K562 (cell line): Measurements from ENCODE around the gene CYBRD1. TPM values are rescaled to one million over a fixed set of nuclear protein-coding genes. Genes with fewer than 3 reads are reported as not detected.

Experiments
- ATF1 ChIP-seq, 2 experiments: fragments of 450-650 bp in 1 of 2; IDR thresholded peaks; 2 replicates each; pipeline ENCODE4 v1.6.1; 2016; ENCODE audit warnings: missing compliant biosample characterization in 1 of 2, missing genetic modification characterization in 1 of 2
- BACH1 ChIP-seq: fragments of 200-800 bp; sonication (Bioruptor generic); IDR thresholded peaks from 2 replicates; pipeline ENCODE4 v1.6.1; 2016; ENCODE audit warnings: missing genetic modification characterization, missing compliant biosample characterization
- CBFA2T3 ChIP-seq: fragments of 450-650 bp; IDR thresholded peaks from 2 replicates; pipeline ENCODE4 v1.6.1; 2017
- CBFB ChIP-seq: sonication (generic); formaldehyde crosslinking; IDR thresholded peaks from 2 replicates; pipeline ENCODE4 v1.4.0; 2020; ENCODE audit warnings: mild to moderate bottlenecking, missing genetic modification reagents
- CBX1 ChIP-seq: sonication (generic); IDR thresholded peaks from 2 replicates; pipeline ENCODE4 v1.6.1; 2016; ENCODE audit warnings: antibody characterized with exemption, low read depth, mild to moderate bottlenecking
- CSDE1 ChIP-seq, 2 experiments: fragments of 450-650 bp; IDR thresholded peaks; 2 replicates each; pipeline ENCODE4 v1.6.1; 2016; ENCODE audit warnings: mild to moderate bottlenecking in 1 of 2
- CXXC5 ChIP-seq: fragments of 250-450 bp; sonication (Bioruptor Pico); IDR thresholded peaks from 2 replicates; pipeline ENCODE4 v1.8.0; 2022; ENCODE audit warnings: inconsistent platforms, mild to moderate bottlenecking, moderate library complexity
- GTF2A2 ChIP-seq: IDR thresholded peaks from 2 replicates; pipeline ENCODE4 v1.6.1; 2016; ENCODE audit warnings: mild to moderate bottlenecking, missing genetic modification characterization, missing compliant biosample characterization
- HNRNPL ChIP-seq: fragments of 200-400 bp; formaldehyde crosslinking; IDR thresholded peaks from 2 replicates; pipeline ENCODE4 v1.6.1; 2017; ENCODE audit warnings: low read depth, mild to moderate bottlenecking, low read length
- KLF6 ChIP-seq: fragments of 250-450 bp; sonication (Bioruptor Pico); IDR thresholded peaks from 2 replicates; pipeline ENCODE4 v1.4.0; 2020; ENCODE audit warnings: mild to moderate bottlenecking, moderate library complexity, borderline replicate concordance
- NR4A1 ChIP-seq, 2 experiments: fragments of 250-450 bp in 1 of 2; fragments of 450-650 bp in 1 of 2; sonication (Bioruptor Pico) in 1 of 2; IDR thresholded peaks; 2 replicates each; pipeline versions ENCODE4 v1.4.0 to v1.6.1; 2016 to 2020; ENCODE audit warnings: mild to moderate bottlenecking in 2 of 2, missing compliant biosample characterization in 1 of 2, missing genetic modification characterization in 1 of 2, moderate library complexity in 1 of 2
- SETDB1 ChIP-seq: IDR thresholded peaks from one replicate; pipeline ENCODE4 v1.6.1; 2012; ENCODE audit warnings: low read length, control low read depth, inconsistent platforms
- TEAD1 ChIP-seq, 2 experiments: fragments of 450-650 bp in 1 of 2; sonication (generic) in 1 of 2; formaldehyde crosslinking; IDR thresholded peaks; 2 replicates each; pipeline versions ENCODE4 v1.4.0 to v1.8.0; 2020 to 2022; ENCODE audit warnings: mild to moderate bottlenecking in 2 of 2, missing genetic modification reagents in 1 of 2
- TFAM ChIP-seq: fragments of 250-450 bp; sonication (Bioruptor Pico); conservative IDR thresholded peaks from 2 replicates; pipeline ENCODE4 v1.5.0; 2021; ENCODE audit warnings: mild to moderate bottlenecking, moderate library complexity
- WHSC1 ChIP-seq: IDR thresholded peaks from one replicate; pipeline ENCODE4 v1.6.1; 2012; ENCODE audit warnings: low read length, control low read depth, inconsistent platforms
- YBX1 ChIP-seq: fragments of 450-650 bp; IDR thresholded peaks from 2 replicates; pipeline ENCODE4 v1.7.1; 2016; ENCODE audit warnings: mild to moderate bottlenecking
- ZBTB17 ChIP-seq: fragments of 450-650 bp; formaldehyde crosslinking; IDR thresholded peaks from 2 replicates; pipeline ENCODE4 v1.4.0; 2020; ENCODE audit warnings: mild to moderate bottlenecking
- ZZZ3 ChIP-seq: fragments of 450-650 bp; IDR thresholded peaks from 2 replicates; pipeline ENCODE4 v1.6.1; 2016; ENCODE audit warnings: antibody characterized with exemption, mild to moderate bottlenecking, moderate library complexity
- polyA plus RNA-seq, 8 experiments: library from polyadenylated mRNA; depleted of rRNA in 4 of 8; stranded (reverse) in 5 of 8; unstranded in 3 of 8; fragments of >200 nt; fragmentation: Nextera tagmentation in 2 of 8; fragmentation: Illumina TruSeq in 1 of 8; extraction: Ambion mirVana in 2 of 8; extraction: Trizol in 1 of 8; gene quantifications; 2 replicates each; pipeline versions ENCODE4 v1.2.1 to v1.2.3, GENCODE V29; 2011 to 2014; ENCODE audit warnings: inconsistent platforms in 1 of 8, missing spikeins in 1 of 8
- total RNA-seq, 7 experiments: library from RNA; depleted of rRNA in 6 of 7; stranded (reverse); fragments of >200 nt in 6 of 7; fragmentation: Illumina TruSeq in 2 of 7; extraction: Trizol in 2 of 7; gene quantifications; 2 replicates each; pipeline versions ENCODE4 v1.2.1 to v1.2.3, GENCODE V29; 2011 to 2021; ENCODE audit warnings: low replicate concordance in 1 of 7
- TF ChIP-seq, protein P1 (sequence below): fragments of 450-650 bp; IDR thresholded peaks from 2 replicates; pipeline ENCODE4 v1.6.1; 2016; ENCODE audit warnings: antibody characterized with exemption
- TF ChIP-seq, protein P2 (sequence below): fragments of 250-450 bp; sonication (Bioruptor Pico); IDR thresholded peaks from 2 replicates; pipeline ENCODE4 v1.8.0; 2021; ENCODE audit warnings: borderline replicate concordance, mild to moderate bottlenecking, moderate library complexity; ENCODE audit not compliant: poor library complexity, severe bottlenecking
- TF ChIP-seq, protein P3 (sequence below): fragments of 450-650 bp; IDR thresholded peaks from 2 replicates; pipeline ENCODE4 v1.7.1; 2018; ENCODE audit warnings: mild to moderate bottlenecking, low read depth; ENCODE audit not compliant: partially characterized antibody

Gene CYBRD1
- total and polyA plus RNA-seq, 9 of the 15 experiments (the other 6 are each of a cell fraction or from before 2014, with no cell fraction given), result 9.6 to 22.4 (median 15.6) TPM

DNA sequence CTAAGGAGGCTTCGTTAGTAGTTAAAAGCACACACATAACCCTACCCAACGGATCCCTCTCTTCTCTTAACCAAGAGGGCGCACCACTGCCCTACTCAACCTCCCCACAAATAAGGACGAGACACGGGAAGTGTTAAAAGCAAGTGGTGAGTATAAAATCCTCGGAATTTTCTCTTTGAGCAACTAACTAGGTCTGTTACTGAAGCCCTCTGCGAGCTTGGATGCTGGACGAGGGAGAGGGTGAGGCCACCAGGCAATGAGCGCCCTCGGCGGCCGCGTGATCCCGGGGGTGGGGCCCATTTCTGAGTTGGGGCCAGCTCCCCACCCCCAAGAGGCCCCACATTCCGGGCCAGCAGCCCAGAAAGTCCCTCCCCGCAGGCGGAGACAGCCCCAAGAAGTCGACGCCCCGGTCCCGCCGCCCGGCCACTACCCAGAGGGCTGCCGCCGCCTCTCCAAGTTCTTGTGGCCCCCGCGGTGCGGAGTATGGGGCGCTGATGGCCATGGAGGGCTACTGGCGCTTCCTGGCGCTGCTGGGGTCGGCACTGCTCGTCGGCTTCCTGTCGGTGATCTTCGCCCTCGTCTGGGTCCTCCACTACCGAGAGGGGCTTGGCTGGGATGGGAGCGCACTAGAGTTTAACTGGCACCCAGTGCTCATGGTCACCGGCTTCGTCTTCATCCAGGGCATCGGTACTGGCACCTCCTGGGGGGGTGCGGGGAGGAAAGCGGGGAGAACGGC lies at the start of gene CYBRD1 (continued):
- TF ChIP-seq, protein P1, sequence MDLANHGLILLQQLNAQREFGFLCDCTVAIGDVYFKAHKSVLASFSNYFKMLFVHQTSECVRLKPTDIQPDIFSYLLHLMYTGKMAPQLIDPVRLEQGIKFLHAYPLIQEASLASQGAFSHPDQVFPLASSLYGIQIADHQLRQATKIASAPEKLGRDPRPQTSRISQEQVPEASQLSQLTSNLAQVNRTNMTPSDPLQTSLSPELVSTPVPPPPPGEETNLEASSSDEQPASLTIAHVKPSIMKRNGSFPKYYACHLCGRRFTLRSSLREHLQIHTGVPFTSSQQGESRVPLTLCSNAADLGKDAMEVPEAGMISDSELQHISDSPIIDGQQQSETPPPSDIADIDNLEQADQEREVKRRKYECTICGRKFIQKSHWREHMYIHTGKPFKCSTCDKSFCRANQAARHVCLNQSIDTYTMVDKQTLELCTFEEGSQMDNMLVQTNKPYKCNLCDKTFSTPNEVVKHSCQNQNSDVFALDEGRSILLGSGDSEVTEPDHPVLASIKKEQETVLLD, result no peak
- TF ChIP-seq TFAM (CRISPR knock-in tag) (no peak), SETDB1 (no peak), CBFB (CRISPR knock-in tag) (no peak; the same call in 1 of the 2 replicates), CXXC5 (peak; percentile 82), ZZZ3 (no peak), ZBTB17 (CRISPR knock-in tag) (peak; percentile 95), TEAD1 (CRISPR knock-in tag; IDR thresholded peaks at IDR 0.05) (peak; percentile 95 to 99), CBX1 (peak; percentile 67; the same call in 1 of the 2 replicates), KLF6 (CRISPR knock-in tag) (peak; percentile 73; the same call in 1 of the 2 replicates), BACH1 (tag) (0 out of 2 replicates have a peak, but pooled peaks have one; percentile 1), ATF1 (CRISPR knock-in tag; IDR thresholded peaks at IDR 0.05) (no peak), ATF1 (tag; IDR thresholded peaks at IDR 0.05) (peak; percentile 54), NR4A1 (CRISPR knock-in tag; IDR thresholded peaks at IDR 0.05) (0 out of 2 replicates have a peak, but pooled peaks have one; percentile 30), NR4A1 (tag; IDR thresholded peaks at IDR 0.05) (peak; percentile 88), CBFA2T3 (no peak), WHSC1 (no peak), CSDE1 (IDR thresholded peaks at IDR 0.05) (peak in 1 of 2 experiments; percentile 13; a peak in 1 of 4 replicates), HNRNPL (peak; percentile 67), YBX1 (no peak), GTF2A2 (no peak)
- TF ChIP-seq, protein P2, sequence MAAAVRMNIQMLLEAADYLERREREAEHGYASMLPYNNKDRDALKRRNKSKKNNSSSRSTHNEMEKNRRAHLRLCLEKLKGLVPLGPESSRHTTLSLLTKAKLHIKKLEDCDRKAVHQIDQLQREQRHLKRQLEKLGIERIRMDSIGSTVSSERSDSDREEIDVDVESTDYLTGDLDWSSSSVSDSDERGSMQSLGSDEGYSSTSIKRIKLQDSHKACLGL, result no peak
- TF ChIP-seq, protein P3, sequence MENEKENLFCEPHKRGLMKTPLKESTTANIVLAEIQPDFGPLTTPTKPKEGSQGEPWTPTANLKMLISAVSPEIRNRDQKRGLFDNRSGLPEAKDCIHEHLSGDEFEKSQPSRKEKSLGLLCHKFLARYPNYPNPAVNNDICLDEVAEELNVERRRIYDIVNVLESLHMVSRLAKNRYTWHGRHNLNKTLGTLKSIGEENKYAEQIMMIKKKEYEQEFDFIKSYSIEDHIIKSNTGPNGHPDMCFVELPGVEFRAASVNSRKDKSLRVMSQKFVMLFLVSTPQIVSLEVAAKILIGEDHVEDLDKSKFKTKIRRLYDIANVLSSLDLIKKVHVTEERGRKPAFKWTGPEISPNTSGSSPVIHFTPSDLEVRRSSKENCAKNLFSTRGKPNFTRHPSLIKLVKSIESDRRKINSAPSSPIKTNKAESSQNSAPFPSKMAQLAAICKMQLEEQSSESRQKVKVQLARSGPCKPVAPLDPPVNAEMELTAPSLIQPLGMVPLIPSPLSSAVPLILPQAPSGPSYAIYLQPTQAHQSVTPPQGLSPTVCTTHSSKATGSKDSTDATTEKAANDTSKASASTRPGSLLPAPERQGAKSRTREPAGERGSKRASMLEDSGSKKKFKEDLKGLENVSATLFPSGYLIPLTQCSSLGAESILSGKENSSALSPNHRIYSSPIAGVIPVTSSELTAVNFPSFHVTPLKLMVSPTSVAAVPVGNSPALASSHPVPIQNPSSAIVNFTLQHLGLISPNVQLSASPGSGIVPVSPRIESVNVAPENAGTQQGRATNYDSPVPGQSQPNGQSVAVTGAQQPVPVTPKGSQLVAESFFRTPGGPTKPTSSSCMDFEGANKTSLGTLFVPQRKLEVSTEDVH, result no peak
